ENCODE data around the gene PET117. TPM values are rescaled to one million over a fixed set of nuclear protein-coding genes. Genes with fewer than 3 reads are reported as not detected.

The PET117 gene, protein sequence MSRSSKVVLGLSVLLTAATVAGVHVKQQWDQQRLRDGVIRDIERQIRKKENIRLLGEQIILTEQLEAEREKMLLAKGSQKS
- 7.4 and 8.0 TPM in 2 replicates for total RNA-seq (ENCODE audit: low replicate concordance)

DNA sequence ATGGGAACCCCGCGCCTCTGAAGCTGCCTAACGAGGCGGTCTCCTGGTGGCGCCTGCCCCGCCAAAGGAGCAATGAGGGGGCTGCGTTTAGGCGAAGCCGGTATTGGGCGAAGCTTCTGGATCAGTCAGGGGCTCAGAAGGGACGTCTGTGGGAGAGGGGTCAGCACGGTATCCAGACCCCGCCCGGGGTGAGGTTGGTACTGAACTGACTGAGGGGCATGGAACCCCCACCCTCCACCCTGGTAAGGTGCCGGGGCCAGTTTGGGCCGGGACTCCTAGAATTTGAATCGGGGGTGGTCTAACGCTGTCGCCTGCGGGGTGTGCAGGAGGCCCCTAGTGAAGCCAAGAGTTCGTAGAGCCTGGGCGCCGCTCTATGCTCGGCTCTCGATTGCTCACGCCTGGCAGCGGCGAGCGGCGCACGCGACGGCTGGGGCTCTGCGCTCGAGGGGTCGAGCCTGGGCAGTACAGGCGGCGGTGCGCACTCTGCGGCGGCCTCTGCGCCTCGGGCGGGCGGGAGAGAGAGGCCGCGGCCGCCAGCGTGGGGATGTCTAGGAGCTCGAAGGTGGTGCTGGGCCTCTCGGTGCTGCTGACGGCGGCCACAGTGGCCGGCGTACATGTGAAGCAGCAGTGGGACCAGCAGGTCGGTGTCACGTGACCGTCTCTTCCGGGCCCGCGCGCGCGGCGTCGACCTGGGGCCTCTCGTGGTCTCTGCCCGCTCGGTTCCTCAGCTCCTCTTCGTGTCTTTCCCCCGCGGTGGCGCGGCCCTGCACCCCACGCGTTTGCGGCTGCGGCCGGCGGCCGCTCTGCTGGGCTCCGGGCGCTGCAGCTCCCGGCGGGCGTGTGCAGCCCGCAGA, at the start of gene PET117, which contains the start of gene KAT14:
PET117 (plus strand) TSS at position 452 of the 854 bp plus-strand sequence; CDS start at position 545, 93 bp downstream.
KAT14 (plus strand) TSS at position 452 of the 854 bp plus-strand sequence. CDS start 4,798 bp downstream, outside the sequence.

Other genes starting within 250 kb of the PET117 start
- gene SNX5, start 169.1 kb upstream of the PET117 start, total RNA-seq (ENCODE audit: low replicate concordance) = 59.0 and 64.6 TPM in 2 replicates
- 2.8 and 6.5 TPM in 2 replicates for gene MGME1, start 168.8 kb upstream of the PET117 start, total RNA-seq (ENCODE audit: low replicate concordance)
- gene OVOL2, start 79.9 kb upstream of the PET117 start, total RNA-seq (ENCODE audit: low replicate concordance) = not detected in 2 replicates
- 12.8 and 24.7 TPM in 2 replicates for gene KAT14, start within 50 bp of the PET117 start, total RNA-seq (ENCODE audit: low replicate concordance)
- 21.8 and 23.2 TPM in 2 replicates for gene ZNF133, start 150.7 kb downstream of the PET117 start, total RNA-seq (ENCODE audit: low replicate concordance)

All from smooth muscle cell of the coronary artery (primary cell).